GM18498 (cell line): ENCODE results near the gene EGLN2.
"Not testable (repeated sequence)": the region's sequence is repeated elsewhere in the genome, so short reads cannot be mapped to it uniquely, and the experiment has no call there.

Experiments
- ATAC-seq: cut with Tn5 transposase; IDR thresholded peaks from one replicate; pipeline ENCODE4 v1.9.1; 2021; ENCODE audit warnings: mild to moderate bottlenecking, moderate library complexity; ENCODE audit not compliant: unreplicated experiment

The EGLN2 gene

GRCh38 chr19:40815223-40815622, 16.2 kb downstream of the EGLN2 start:
- no peak for ATAC-seq

DNA sequence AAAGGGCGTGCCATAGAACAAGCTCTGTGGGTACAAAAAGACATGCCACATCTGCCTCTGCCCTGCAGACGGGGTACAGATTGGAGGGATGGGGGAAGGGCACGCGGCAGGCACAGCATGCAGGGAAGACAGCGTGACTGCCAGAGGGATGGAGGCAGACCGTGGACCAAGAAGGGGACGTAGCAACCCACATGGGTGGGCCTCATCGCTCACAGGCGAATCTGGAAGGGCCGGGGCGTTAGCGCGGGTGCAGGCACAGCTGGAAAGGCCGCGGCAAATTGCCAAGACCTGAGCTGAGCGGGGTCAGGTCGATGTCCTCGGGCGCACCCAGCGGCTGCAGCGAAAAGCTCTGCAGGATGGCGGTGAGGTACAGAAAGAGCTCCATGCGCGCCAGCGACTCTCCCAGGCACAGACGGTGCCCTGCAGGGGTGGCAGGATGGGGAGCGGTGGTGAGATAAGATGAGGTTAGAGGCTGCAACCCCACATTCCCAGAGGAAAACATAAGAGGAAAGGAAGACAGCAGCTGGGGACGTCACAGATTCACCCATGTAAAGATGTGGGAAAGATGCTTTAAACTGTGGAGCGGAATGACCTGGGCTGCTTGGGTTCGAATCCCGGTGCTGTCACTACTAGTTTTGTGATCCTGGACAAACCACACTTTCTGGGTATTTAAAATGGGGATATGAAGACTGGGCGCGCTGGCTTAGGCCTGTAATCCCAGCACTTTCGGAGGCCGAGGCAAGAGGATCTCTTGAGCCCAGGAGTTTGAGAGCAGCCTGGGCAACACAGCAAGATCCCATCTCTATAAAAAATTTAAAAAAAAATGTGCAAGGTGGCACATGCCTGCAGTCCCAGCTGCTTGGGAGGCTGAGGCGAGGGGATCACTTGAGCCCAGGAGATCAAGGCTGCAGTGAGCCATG, 19.7 kb downstream of the EGLN2 start:
- ATAC-seq: peak; percentile 74

DNA sequence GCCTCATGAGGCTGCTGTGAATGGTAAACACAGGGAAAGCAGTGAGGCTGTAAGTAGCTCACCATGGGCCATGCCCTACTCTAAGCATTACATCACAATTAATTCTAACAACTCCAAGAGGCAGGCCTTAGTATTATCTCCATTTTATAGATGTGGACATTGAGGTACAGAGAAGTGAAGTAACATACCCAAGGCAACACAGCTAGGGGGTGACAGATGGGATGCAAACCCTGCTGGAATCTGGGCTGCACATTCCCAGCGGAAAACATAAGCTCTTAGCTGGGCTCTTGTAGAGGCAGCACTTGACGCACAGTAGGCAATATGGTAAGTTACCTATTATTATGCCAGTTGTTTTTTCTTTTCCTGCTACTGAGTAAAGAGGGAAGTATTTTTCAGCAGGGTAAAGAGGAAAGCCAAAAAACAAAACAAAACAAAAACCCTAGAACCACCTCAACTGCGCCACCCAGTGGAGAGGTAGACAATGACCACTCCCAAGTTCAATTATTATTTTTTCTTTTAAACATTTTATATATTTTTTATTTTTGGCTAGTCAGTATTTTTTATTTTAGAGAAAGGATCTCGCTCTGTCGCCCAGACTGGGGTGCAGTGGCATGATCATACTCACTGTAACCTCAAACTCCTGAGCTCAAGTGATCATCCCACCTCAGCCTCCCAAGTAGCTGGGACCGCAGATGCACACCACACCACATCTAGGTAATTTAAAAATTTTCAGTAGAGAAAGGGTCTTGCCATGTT, 20.7 kb downstream of the EGLN2 start:
- ATAC-seq: not testable (repeated sequence)

DNA sequence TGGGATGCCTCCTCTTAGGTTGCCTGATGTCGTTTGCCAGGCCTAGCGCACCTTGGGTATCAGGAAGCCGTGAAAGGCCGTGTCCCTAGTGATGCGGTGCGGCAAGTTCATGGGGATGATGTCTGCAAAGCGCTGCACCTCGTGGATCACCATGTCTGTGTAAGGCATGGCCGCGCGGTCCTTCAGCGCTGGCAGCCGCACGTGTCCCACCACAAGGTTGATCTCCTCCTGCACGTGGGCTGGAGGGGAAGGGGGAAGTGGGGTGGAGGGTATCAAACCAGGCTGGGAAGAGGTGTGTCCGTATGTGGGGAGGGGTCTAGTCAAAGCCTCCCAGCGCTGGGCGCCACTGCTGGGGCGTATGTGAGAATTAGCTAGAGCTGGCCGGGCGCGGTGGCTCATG, 23.2 kb downstream of the EGLN2 start:
- no peak for ATAC-seq

GRCh38 chr19:40822704-40823553, 23.9 kb downstream of the EGLN2 start:
- ATAC-seq: not testable (repeated sequence)

DNA sequence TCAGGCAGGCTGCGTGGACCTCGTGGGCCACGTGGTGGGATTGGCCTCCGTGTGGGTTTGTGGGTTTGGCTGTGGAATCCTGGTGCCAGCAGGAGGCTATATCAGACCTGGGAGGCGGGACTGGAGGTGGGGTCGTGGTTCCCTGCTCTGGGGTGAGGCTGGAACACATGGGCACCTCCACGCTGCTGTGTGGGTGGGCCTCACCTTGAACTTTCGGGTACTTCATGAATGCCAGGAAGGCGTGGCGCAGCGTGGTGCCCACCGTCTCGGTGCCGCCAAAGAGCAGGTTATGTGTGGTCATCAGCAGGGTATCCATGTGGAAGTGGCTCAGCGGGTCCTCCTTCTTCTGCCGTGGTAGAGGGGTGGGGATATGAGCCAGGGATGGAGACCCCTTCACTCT, 25.9 kb downstream of the EGLN2 start:
- not testable (repeated sequence) for ATAC-seq

DNA sequence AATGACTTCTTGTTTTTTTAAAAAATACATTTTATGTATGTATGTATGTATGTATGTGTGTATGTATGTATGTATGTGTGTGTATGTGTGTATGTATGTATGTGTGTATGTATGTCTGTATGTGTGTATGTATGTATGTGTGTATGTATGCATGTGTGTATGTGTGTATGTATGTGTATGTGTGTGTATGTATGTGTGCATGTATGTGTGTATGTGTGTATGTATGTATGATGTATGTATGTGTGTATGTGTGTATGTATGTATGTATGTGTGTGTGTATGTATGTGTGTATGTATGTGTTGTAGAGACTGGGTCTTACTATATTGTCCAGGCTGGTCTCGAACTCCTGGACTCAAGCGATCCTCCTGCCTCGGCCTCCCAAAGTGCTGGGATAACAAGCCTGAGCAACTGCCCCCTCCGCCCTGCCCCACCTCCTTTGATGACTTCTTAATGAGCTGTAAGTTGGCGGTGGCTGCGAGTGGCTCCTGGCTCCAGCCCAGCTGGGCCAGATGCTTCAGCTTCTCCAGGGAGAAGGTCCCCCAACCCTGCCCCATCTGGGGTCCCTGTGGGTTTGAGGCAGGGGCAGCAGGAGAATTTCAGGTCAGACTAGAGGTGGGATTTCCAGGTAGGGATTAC, 26.6 kb downstream of the EGLN2 start:
- ATAC-seq: not testable (repeated sequence)

DNA sequence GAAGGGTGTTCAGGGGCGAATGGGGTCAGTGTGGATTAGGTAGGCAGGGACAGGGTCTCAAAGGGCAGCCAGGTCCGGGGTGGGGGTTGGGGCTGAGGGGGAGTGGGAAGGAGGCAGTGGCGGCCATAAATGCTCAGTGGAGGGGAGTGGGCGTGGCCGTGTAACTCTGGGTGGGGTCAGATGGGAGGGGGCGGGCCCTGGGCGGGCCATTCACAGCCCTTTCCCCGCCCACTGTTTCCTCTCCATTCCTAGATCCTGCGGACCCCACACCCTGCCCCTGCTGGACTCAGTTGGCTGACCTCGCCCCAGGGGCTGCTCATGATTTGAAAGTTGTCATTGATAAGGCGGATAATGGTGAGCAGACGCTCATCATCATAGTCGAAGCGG, 27.3 kb downstream of the EGLN2 start:
- ATAC-seq: not testable (repeated sequence)

DNA sequence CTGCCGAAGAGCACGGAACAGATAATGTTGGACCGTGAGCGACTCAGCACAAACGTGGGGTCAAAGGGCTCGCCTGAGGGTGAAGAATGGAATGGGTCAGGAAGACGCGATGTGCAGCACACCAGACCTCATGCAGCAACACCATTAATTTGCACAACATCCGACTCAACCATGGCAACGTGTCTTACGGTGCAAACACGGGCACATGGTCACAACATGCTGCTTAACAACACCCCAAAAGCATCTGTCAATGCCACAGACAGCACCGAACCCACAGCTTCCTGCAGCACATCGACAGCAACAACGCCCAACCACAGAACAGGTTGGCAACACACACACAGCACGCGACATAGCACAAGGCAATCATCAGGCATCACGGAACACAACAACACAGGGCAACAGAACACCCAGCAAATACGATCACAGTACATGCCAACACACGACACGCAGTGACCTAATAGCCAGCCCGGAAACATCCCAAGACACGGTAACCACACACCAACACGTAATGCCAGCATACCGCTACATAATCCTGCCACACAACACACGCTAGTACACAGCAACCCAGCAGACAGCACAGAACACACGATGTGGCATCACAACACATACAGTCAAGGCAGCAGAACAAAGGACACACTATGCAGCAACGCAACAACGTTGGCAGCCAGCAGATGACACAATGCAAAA, 27.9 kb downstream of the EGLN2 start:
- ATAC-seq: not testable (repeated sequence)

DNA sequence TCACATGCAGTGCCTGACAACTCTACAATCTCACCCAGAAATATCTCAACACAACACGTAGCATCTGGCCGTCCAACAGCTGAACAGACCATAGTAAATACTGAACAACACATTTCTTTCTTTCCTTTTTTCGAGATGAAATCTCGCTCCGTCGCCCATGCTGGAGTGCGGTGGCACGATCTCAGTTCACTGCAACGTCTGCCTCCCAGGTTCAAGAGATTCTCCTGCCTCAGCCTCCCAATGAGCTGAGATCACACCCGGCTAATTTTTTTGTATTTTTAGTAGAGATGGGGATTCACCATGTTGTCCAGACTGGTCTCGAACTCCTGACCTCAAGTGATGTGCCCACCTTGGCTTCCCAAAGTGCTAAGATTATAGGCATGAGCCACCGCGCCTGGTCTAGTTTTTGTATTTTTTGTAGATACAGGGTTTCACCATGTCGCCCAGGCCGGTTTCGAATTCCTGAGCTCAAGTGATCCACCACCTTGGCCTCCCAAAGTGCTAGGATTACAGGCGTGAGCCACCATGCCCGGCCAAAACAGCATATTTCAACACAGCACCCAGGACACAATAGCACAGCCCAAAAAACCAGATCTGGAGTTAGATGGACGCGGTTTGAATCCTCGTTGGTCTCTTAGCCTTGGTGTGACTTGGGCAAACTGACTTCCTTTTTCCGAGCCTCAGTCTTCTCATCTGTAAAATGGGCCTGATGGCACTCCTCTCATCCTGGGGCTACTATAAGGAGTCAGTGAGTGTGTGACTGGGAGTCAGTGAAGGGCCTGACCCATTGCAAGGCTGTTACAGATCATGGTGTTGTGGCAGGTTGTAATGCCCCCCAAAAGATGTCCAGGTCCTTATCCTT, 28.6 kb downstream of the EGLN2 start:
- no peak for ATAC-seq

DNA sequence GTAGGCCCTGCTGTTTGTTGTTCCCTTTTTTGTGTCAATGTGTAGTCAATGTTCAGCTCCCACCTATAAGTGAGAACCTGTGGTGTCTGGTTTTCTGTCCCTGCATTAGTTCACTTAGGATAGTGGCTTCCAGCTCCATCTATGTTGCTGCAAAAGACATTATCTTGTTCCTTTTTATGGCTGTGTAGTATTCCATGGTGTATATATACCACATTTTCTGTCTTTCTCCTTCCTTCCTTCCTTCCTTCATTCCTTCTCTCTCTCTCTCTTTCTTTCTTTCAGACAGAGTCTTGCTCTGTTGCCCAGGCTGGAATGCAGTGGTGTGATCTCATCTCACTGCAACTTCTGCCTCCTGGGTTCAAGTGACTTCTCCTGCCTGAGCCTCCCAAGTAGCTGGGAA, 30.2 kb downstream of the EGLN2 start:
- ATAC-seq: no peak

DNA sequence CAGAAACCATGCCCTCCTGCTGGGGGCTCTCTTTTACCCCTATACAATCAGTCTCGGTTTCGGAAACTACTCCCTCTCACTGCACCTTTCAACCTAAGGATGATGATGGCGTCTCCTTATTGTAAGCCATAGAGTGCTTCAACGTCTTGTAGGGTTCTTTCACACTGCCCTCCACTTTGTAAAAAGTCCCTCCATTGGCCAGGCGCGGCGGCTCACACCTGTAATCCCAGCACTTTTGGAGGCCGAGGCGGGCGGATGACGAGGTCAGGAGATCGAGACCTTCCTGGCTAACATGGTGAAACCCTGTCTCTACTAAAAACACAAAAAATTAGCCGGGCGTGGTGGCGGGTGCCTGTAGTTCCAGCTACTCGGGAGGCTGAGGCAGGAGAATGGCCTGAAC, 31.8 kb downstream of the EGLN2 start:
- ATAC-seq: not testable (repeated sequence)

- ATAC-seq: no peak
Measured at GRCh38 chr19:40831502-40832430, 32.8 kb downstream of the EGLN2 start.

DNA sequence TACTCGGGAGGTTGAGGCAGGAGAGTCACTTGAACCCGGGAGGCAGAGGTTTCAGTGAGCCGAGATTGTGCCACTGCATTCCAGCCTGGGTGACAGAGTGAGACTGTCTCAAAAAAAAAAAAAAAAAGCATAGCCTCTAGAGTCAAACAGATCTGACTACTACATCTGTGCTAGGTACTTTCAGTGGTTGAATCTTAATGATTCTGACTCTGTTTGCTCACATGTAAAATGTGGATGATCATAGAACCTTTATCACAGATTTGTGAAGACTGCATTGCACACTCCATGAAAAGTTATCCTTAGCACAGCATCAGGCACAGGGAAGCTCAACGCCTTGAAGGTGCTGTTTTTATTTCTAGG, 33.4 kb downstream of the EGLN2 start:
- not testable (repeated sequence) for ATAC-seq

- ATAC-seq: not testable (repeated sequence)
Measured at GRCh38 chr19:40833728-40834533, 34.9 kb downstream of the EGLN2 start.

DNA sequence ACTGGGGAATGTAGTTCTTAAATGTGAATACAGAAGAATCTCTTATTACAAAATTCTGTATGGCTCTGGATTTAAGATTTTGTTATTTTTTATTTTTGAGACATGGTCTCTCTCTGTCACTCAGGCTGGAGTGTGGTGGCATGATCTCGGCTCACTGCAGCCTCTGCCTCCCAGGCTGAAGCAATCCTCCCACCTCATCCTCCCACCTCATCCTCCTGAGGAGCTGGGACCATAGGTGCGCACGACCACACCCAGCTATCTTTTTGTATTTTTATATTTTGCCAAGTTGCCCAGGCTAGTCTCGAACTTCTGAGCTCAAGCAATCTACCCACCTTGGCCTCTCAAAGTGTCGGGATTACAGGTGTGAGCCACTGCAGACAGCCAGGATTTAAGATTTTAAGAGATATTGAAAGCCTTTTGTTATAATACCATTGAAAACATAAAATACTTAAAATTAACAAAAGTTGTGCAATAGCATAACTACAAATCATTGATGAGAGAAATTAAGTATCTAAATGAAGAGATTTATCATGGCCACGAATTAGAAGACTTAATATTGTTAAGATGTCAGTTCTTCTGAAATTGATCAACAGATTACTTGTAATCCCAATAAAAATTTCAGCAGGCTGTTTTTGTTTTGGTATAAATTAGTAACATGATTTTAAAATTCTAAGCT, 37.9 kb downstream of the EGLN2 start:
- ATAC-seq: no peak

DNA sequence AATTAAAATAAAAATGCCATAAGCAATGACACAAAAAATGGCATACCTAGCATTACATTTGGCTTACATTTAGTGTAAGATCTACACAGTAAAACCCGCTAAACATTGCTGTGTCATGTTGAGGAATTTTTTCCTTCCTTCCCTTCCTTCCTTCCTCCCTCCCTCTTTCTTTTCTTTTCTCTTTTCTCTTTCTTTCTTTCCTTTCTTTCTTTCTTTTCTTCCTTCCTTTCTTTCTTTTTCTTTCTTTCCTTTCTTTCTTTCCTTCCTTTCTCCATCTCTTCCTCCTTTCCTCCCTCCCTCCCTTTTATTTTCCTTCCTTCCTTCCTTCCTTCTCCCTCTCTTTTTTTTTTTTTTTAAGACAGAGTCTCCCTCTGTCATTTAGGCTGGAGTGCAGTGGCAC, 39.5 kb downstream of the EGLN2 start:
- ATAC-seq: not testable (repeated sequence)
